H9 (cell line): ENCODE results near the gene TMEM198. TPM values are rescaled to one million over a fixed set of nuclear protein-coding genes. Genes with fewer than 3 reads are reported as not detected.

ENCODE experiments used
- DNase-seq: peaks from one replicate; pipeline ENCODE4 v3.0.0-alpha.2; 2017
- H2AFZ ChIP-seq: one replicate; pipeline ENCODE4 v1.6.1; 2013; ENCODE audit warnings: mild to moderate bottlenecking, low read length, control low read depth, moderate library complexity
- H2AK5ac ChIP-seq: 2 replicates; pipeline ENCODE4 v1.6.1; 2013; ENCODE audit warnings: low read length, control low read depth, mixed read lengths; ENCODE audit not compliant: insufficient read length
- H2BK120ac ChIP-seq: one replicate; pipeline ENCODE4 v1.6.1; 2013; ENCODE audit warnings: low read depth, mild to moderate bottlenecking, low read length, control low read depth, inconsistent platforms; ENCODE audit not compliant: poor library complexity, severe bottlenecking
- H2BK12ac ChIP-seq: 2 replicates; pipeline ENCODE4 v1.6.1; 2013; ENCODE audit warnings: low read length, control low read depth, mixed read lengths, low read depth; ENCODE audit not compliant: insufficient read length
- H2BK15ac ChIP-seq: 2 replicates; pipeline ENCODE4 v1.6.1; 2013; ENCODE audit warnings: low read depth, low read length, control low read depth
- H2BK20ac ChIP-seq: one replicate; pipeline ENCODE4 v1.6.1; 2013; ENCODE audit warnings: low read depth, mild to moderate bottlenecking, low read length, control low read depth, inconsistent platforms; ENCODE audit not compliant: poor library complexity, severe bottlenecking
- H2BK5ac ChIP-seq: 2 replicates; pipeline ENCODE4 v1.6.1; 2013; ENCODE audit warnings: low read length, control low read depth, mixed read lengths; ENCODE audit not compliant: insufficient read length
- H3K14ac ChIP-seq: 2 replicates; pipeline ENCODE4 v1.6.1; 2013; ENCODE audit warnings: low read length, control low read depth; ENCODE audit not compliant: insufficient read depth
- H3K18ac ChIP-seq: 2 replicates; pipeline ENCODE4 v1.6.1; 2013; ENCODE audit warnings: low read depth, mild to moderate bottlenecking, mixed read lengths, low read length, control low read depth; ENCODE audit not compliant: insufficient read length
- H3K23ac ChIP-seq: 2 replicates; pipeline ENCODE4 v1.6.1; 2013; ENCODE audit warnings: low read length, control low read depth, mixed read lengths, low read depth; ENCODE audit not compliant: insufficient read length
- H3K23me2 ChIP-seq: 2 replicates; pipeline ENCODE4 v1.6.1; 2013; ENCODE audit warnings: low read depth, mild to moderate bottlenecking, mixed read lengths, low read length, control low read depth; ENCODE audit not compliant: insufficient read length, poor library complexity, severe bottlenecking
- H3K27ac ChIP-seq: 2 replicates; pipeline ENCODE4 v1.5.1; 2013; ENCODE audit warnings: low read length, control low read depth, mixed read lengths, low read depth; ENCODE audit not compliant: insufficient read length
- H3K27me3 ChIP-seq: 2 replicates; pipeline ENCODE4 v1.6.1; 2013; ENCODE audit warnings: low read length, control low read depth, inconsistent platforms; ENCODE audit not compliant: insufficient read depth
- H3K4ac ChIP-seq: 2 replicates; pipeline ENCODE4 v1.6.1; 2013; ENCODE audit warnings: low read depth, mild to moderate bottlenecking, control low read depth, inconsistent platforms, low read length, moderate library complexity
- H3K4me1 ChIP-seq: 2 replicates; pipeline ENCODE4 v1.6.1; 2013; ENCODE audit warnings: low read length, control low read depth, inconsistent platforms; ENCODE audit not compliant: insufficient read depth
- H3K4me2 ChIP-seq: 2 replicates; pipeline ENCODE4 v1.6.1; 2013; ENCODE audit warnings: low read length, control low read depth, mixed read lengths; ENCODE audit not compliant: insufficient read length, insufficient read depth
- H3K56ac ChIP-seq: 2 replicates; pipeline ENCODE4 v1.6.1; 2013; ENCODE audit warnings: low read depth, mild to moderate bottlenecking, mixed read lengths, low read length, control low read depth; ENCODE audit not compliant: insufficient read length
- H3K79me1 ChIP-seq: 2 replicates; pipeline ENCODE4 v1.6.1; 2013; ENCODE audit warnings: low read depth, mild to moderate bottlenecking, moderate library complexity, low read length, control low read depth, inconsistent platforms; ENCODE audit not compliant: insufficient read depth, poor library complexity, severe bottlenecking
- H3K79me2 ChIP-seq: 2 replicates; pipeline ENCODE4 v1.6.1; 2013; ENCODE audit warnings: low read length, control low read depth, inconsistent platforms; ENCODE audit not compliant: insufficient read depth
- H3K9ac ChIP-seq: 2 replicates; pipeline ENCODE4 v1.6.1; 2013; ENCODE audit warnings: low read length, control low read depth, mixed read lengths; ENCODE audit not compliant: insufficient read length; ENCODE audit errors: extremely low read depth
- H3K9me3 ChIP-seq: one replicate; pipeline ENCODE4 v1.6.1; 2013; ENCODE audit warnings: low read depth, low read length, inconsistent platforms; ENCODE audit not compliant: control insufficient read depth
- H3T11ph ChIP-seq: one replicate; pipeline ENCODE4 v1.6.1; 2013; ENCODE audit warnings: mild to moderate bottlenecking, low read length, control low read depth, inconsistent platforms
- H4K20me1 ChIP-seq: one replicate; pipeline ENCODE4 v1.6.1; 2013; ENCODE audit not compliant: control insufficient read depth, insufficient read length, insufficient read depth
- H4K5ac ChIP-seq: 2 replicates; pipeline ENCODE4 v1.6.1; 2013; ENCODE audit warnings: low read depth, mild to moderate bottlenecking, mixed read lengths, low read length, control low read depth; ENCODE audit not compliant: insufficient read length
- H4K8ac ChIP-seq: replicated peaks from 2 replicates; pipeline ENCODE4 v1.6.1; 2013; ENCODE audit warnings: low read length, control low read depth, mixed read lengths, low read depth; ENCODE audit not compliant: insufficient read length
- H4K91ac ChIP-seq: 2 replicates; pipeline ENCODE4 v1.6.1; 2013; ENCODE audit warnings: low read depth, mild to moderate bottlenecking, moderate library complexity, mixed read lengths, low read length, control low read depth; ENCODE audit not compliant: insufficient read length
- H3K27ac Mint-ChIP-seq, 3 experiments: 2 replicates in 2 of 3; 3 replicates in 1 of 3; pipeline ENCODE4 v1.8.0; 2020 to 2021; ENCODE audit warnings: mixed read lengths in 3 of 3, mild to moderate bottlenecking in 1 of 3, moderate library complexity in 1 of 3
- H3K27me3 Mint-ChIP-seq: 2 replicates; pipeline ENCODE4 v1.8.0; 2021; ENCODE audit warnings: low read depth, mild to moderate bottlenecking, moderate library complexity, mixed read lengths
- H3K36me3 Mint-ChIP-seq, 3 experiments: 2 replicates in 2 of 3; 3 replicates in 1 of 3; pipeline ENCODE4 v1.8.0; 2020 to 2021; ENCODE audit warnings: low read depth in 3 of 3, mixed read lengths in 3 of 3; ENCODE audit not compliant: insufficient read depth in 1 of 3
- H3K4me1 Mint-ChIP-seq, 2 experiments: 2 replicates each; pipeline ENCODE4 v1.8.0; 2020; ENCODE audit warnings: mixed read lengths in 2 of 2
- H3K4me3 Mint-ChIP-seq, 2 experiments: 2 replicates in 1 of 2; 3 replicates in 1 of 2; pipeline ENCODE4 v1.8.0; 2020 to 2021; ENCODE audit warnings: mild to moderate bottlenecking in 2 of 2, mixed read lengths in 2 of 2, moderate library complexity in 1 of 2
- H3K9me3 Mint-ChIP-seq, 2 experiments: 2 replicates in 1 of 2; 3 replicates in 1 of 2; pipeline ENCODE4 v1.8.0; 2020; ENCODE audit warnings: mild to moderate bottlenecking in 2 of 2, mixed read lengths in 2 of 2, moderate library complexity in 1 of 2
- WGBS: extraction: QIAGEN DNeasy Blood & Tissue Kit; methylation state at CpG from one replicate; pipeline ENCODE4 v1.1.7; 2013; ENCODE audit warnings: missing lambda C conversion rate, low lambda C conversion rate, mixed read lengths; ENCODE audit not compliant: insufficient read length; ENCODE audit errors: extremely low coverage; 5-methylcytosine and 5-hydroxymethylcytosine counted together
- long read RNA-seq: library from polyadenylated mRNA; unstranded; transcript quantifications from one replicate; pipeline ENCODE4 v2.0.0, GENCODE V29; 2020
- total RNA-seq: library from RNA; stranded (reverse); gene quantifications from 2 replicates; pipeline ENCODE4 v1.2.1, GENCODE V29; 2021
- TF ChIP-seq, protein P1 (sequence below): fragments of 200-600 bp; sonication (generic); conservative IDR thresholded peaks from 3 replicates; pipeline ENCODE4 v1.8.0; 2021; ENCODE audit warnings: antibody characterized with exemption, mild to moderate bottlenecking

The TMEM198 gene, protein sequence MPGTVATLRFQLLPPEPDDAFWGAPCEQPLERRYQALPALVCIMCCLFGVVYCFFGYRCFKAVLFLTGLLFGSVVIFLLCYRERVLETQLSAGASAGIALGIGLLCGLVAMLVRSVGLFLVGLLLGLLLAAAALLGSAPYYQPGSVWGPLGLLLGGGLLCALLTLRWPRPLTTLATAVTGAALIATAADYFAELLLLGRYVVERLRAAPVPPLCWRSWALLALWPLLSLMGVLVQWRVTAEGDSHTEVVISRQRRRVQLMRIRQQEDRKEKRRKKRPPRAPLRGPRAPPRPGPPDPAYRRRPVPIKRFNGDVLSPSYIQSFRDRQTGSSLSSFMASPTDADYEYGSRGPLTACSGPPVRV
- 7.7 and 8.8 TPM in 2 replicates for total RNA-seq
- long read RNA-seq, transcript TMEM198-202 (5 exons, 2,218 nt) = major isoform, 27 of 38 reads
- long read RNA-seq, partial matches to known transcripts = 8 of 38 reads
- long read RNA-seq, other reads (novel, unspliced or antisense) = 3 of 38 reads

DNA sequence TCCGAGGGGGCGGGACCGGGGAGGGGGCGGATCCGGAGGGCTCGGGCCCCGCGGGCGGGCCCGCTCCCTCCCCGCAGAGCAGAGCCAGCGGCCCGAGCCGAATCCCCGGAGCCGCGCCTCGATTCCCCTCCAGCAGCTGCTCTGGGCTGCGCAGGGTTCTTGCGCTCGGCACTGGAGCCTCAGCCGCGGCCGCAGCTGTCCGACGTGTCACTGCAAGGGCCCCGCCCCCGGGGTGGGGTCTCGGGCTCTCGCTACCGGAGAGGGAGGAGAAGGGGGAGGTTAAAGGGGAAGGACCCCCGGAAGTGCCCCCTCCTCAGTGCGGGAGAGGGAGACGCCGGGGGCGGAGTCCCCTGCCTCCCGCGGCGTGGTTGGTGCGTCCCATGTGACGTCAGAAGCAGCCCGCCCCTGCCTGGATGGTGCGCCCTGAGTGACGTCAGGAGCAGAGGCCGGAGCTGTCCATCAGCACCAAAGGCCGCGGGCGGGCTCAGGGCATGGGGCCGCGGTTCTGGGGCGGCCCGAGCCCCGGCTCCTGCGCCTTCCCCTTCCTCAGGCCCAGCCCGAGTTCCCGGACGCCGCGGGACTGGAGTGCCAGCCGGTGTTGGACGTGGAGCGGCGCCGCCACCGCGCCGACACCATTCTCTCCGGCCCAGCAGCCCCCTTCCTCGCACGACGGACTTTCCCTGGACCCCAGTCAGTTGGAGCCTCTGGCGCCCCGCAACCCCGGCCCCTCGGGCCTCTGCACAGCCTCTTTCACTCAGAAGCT is at the start of gene TMEM198, which contains the start of gene CHPF:
TSS of gene TMEM198 (plus strand) at position 433 of the 763 bp plus-strand sequence. CDS start 700 bp downstream, outside the sequence.
TSS of gene CHPF (minus strand) at position 214 of the 763 bp plus-strand sequence. CDS start 271 bp downstream, outside the sequence.
- Mint-ChIP-seq H3K4me1 (peaks cover 19 to 20% of the 10 kb centered on the region in 2 experiments), H3K36me3 (peaks cover 21 to 42% (median 36%) of the 10 kb centered on the region in 3 experiments)
- H3K9ac ChIP-seq = peak within 1 kb of the TSS; percentile 51

More for the DNA sequence above, at the start of gene TMEM198, which contains the start of gene CHPF:
- Histone ChIP-seq H3K9me3 (no peaks in the 10 kb centered on the region), H3K79me2 (no peaks in the 10 kb centered on the region), H4K5ac (no peak within 1 kb of the TSS), H3K4me1 (peaks cover 5% of the 10 kb centered on the region; the same call in 1 of the 2 replicates), H4K20me1 (no peaks in the 10 kb centered on the region), H3K27me3 (no peaks in the 10 kb centered on the region), H3K27ac (no peak within 1 kb of the TSS), H4K8ac (no peak within 1 kb of the TSS), H2BK12ac (no peak within 1 kb of the TSS), H3K23me2 (peaks cover 16% of the 10 kb centered on the region), H2BK15ac (no peak within 1 kb of the TSS), H2BK5ac (no peak within 1 kb of the TSS), H3K14ac (peak within 1 kb of the TSS; percentile 57; the same call in 1 of the 2 replicates), H3T11ph (no peak within 1 kb of the TSS), H3K4me2 (peak within 1 kb of the TSS; percentile 94), H2AK5ac (no peak within 1 kb of the TSS), H2AFZ (no peak within 1 kb of the TSS), H4K91ac (no peak within 1 kb of the TSS), H3K23ac (no peak within 1 kb of the TSS), H2BK120ac (no peak within 1 kb of the TSS), H3K56ac (no peak within 1 kb of the TSS), H3K4ac (no peak within 1 kb of the TSS), H2BK20ac (no peak within 1 kb of the TSS), H3K79me1 (no peaks in the 10 kb centered on the region), H3K18ac (no peak within 1 kb of the TSS)
- peak; percentile 99 for DNase-seq
- Mint-ChIP-seq H3K9me3 (peaks cover 0 to 4% of the 10 kb centered on the region in 2 experiments; a peak in 1 of 5 replicates), H3K27ac (peak within 1 kb of the TSS in 2 of 3 experiments; percentile 34 to 93; a peak in 5 of 7 replicates), H3K27me3 (peaks cover 32% of the 10 kb centered on the region), H3K4me3 (peak within 1 kb of the TSS; percentile 87 to 94)
- TF ChIP-seq, protein P1, sequence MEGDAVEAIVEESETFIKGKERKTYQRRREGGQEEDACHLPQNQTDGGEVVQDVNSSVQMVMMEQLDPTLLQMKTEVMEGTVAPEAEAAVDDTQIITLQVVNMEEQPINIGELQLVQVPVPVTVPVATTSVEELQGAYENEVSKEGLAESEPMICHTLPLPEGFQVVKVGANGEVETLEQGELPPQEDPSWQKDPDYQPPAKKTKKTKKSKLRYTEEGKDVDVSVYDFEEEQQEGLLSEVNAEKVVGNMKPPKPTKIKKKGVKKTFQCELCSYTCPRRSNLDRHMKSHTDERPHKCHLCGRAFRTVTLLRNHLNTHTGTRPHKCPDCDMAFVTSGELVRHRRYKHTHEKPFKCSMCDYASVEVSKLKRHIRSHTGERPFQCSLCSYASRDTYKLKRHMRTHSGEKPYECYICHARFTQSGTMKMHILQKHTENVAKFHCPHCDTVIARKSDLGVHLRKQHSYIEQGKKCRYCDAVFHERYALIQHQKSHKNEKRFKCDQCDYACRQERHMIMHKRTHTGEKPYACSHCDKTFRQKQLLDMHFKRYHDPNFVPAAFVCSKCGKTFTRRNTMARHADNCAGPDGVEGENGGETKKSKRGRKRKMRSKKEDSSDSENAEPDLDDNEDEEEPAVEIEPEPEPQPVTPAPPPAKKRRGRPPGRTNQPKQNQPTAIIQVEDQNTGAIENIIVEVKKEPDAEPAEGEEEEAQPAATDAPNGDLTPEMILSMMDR = no peak
- no CpG with 5 or more reads among the region's 75 CpGs for WGBS
